KBM-7 (cell line): ENCODE results near the gene TSPYL1.
A peak's percentile ranks its signal among the peaks of the same experiment; 100 is the strongest.

Source experiments
- DNase-seq: peaks from one replicate; pipeline ENCODE4 v3.0.0-alpha.2; 2015
- in situ Hi-C: fragments of 300-500 bp; cut with MboI; formaldehyde crosslinking; loops from 2 replicates; pipeline ENCODE4 v1.14.3; 2020; ENCODE audit warnings: low sequenced_read_pairs, low pct_unique_long_range_greater_than_20kb, mixed read lengths

Gene TSPYL1

DNA sequence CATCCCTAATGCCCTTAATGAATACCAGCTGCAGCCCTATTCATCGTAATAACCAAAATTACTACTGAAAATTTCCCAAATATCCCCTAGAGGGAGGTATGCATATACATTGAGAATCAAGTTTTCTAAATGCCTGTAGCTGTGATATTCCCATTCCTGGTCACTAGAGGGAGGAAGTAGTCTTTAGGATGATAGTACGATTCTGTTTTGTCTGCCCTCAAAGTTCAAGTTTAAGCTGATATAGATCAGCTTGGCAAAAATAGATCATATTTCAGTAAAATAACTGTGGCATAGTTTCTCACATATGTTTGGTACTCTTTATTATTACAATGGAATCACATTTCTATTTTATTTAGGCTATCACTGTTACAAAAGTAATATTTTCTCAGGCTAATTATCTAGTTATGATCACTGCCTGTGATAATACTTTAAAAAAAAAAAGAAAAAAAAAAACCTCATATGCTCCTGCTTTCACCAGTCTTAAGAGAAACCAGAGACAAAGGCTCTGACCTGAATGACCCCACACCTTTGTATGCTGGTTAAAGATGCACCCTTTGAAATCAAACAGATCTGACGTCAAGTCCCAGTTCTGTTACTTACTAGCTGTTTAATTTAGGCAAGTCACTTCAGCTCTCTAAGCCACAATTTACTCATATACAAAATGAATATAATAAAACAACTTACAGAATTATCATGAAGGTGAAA is 11.0 kb downstream of the TSPYL1 start:
- in situ Hi-C loops, result no loop called here
- peak; percentile 81 for DNase-seq

DNA sequence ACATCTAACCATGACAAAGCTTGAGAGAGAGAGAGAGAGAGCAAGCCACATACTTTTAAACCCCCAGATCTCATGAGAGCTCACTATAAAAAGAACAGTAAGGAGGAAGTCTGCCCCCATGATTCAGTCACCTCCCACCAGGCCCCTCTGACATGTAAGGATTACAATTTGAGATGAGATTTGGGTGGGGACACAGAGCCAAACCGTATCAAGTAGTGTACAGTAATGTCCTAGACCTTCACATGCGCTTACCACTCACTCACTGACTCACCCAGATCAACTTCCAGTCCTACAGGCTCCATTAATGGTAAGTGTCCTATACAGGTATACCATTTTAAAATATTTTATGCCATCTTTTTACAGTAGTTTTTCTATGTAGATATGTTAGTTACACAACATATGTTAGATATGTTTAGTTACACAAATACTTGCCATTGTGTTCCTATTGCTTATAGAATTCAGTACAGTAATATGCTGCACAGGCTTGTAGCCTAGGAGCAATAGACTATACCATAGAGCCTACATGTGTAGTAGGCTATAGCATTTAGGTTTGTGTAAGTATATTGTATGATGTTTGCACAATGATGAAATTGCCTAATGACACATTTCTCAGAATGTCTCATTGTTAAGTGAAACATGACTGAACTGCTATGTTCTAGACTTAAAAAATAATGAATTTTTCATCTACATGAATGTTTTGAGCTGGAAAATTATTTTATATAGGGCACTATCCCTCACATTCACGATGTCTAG is 11.7 kb downstream of the TSPYL1 start:
- in situ Hi-C loops, result no loop called here
- DNase-seq, result peak; percentile 57

DNA sequence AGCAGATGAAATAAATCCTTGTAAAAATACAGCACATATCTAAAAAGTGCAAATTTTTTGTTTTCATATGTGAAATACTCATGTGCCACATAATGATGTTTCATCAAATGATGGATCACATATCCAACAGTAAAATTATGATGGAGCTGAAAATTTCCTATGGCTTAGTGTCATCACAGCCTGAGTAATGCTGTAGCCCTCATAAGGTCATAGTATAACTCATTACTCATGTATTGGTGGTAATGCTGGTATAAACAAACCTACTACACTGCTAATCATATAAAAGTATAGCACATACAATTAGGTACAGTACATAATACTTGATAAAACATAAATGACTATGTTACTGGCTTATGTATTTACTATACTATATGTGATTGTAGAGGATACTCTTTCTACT is 12.9 kb downstream of the TSPYL1 start:
- DNase-seq, result no peak
- in situ Hi-C loops, result no loop called here

DNA sequence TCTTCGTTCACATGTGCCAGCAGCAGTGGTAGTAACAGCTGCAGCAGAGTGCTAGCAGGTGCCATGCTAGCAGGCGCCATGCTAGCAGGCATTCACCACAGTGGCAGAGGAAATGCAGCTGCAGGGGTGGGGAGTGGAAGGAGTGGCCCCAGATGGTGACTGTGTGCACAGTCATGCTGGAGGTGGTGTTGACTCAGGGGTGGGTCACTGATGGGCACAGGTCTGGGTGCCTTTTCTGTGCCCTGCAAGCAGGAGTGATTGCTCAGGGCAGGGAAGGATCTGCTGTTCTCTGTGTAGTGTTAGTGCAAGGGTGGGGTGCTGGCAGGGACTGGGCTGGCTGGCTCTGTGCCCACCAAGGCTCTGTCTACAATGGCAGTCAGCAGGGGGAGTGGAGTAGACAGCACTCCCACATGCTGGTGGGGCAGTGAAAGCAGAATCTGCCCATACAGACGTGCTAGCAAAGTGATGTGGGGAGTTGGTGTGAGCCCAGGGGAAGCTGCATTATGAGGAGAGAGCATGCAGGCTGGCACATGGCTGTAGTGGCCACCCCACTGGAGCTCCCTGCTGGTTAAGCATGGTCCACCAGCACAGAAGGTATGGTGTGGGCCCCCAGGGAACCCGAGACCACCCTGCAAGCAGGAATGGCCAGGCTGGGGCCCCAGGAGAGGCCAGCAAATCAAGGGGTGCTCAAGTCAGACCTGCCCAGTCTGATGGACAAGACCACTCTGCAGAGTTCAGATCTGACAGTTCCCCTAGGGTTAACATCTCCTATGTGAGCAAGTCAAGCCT is 14.5 kb downstream of the TSPYL1 start:
- DNase-seq, result no peak

DNA sequence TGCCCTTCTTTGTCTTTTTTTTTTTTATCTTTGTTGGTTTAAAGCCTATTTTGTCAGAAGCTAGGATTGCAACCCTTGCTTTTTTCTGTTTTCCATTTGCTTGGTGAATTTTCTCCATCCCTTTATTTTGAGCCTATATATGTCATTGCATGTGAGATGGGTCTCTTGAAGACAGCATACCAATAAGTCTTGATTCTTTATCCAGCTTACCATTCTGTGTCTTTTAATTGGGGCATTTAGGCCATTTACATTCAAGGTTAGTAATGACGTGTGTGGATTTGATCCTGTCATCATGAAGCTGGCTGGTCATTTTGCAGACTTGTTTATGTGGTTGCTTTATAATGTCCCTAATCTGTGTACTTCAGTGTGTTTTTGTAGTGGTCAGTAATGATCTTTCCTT is 16.4 kb downstream of the TSPYL1 start:
- in situ Hi-C loops, result no loop called here
- DNase-seq, result no peak

More for the DNA sequence above, 14.5 kb downstream of the TSPYL1 start:
- in situ Hi-C loops, result no loop called here

DNA sequence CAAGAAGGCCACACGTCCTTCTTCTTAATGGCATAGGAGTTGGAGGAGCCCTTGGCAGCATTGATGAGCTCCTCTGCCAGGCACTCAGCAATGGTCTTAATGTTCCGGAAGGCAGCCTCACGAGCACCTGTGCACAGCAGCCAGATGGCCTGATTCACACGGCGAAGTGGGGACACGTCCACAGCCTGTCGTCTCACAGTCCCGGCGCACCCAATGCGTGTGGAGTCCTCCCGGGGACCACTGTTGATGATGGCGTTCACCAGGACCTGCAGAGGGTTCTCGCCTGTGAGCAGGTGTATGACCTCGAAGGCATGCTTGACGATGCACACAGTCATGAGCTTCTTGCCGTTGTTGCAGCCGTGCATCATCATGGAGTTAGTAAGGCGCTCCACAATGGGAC is 21.2 kb downstream of the TSPYL1 start:
- DNase-seq, result no peak
- in situ Hi-C loops, result no loop called here

DNA sequence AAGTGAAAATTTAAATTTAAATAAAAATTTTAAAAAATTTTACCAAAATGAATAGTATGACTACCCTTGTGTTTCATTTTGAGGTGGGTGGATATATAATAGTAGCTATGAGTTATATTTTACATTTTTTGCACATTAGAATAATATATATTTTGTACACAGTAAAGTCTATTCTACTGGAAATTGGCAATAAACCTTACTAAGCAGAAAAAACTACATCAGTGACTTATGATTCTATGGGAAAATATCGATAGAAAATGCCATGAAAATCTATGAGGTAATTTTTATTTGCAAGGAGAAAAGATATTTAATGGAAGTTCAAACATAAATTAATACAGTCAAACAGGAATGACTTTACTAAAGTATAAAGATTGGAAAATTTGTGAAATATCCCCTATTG is 23.0 kb downstream of the TSPYL1 start:
- DNase-seq, result no peak
- in situ Hi-C loops, result no loop called here

DNA sequence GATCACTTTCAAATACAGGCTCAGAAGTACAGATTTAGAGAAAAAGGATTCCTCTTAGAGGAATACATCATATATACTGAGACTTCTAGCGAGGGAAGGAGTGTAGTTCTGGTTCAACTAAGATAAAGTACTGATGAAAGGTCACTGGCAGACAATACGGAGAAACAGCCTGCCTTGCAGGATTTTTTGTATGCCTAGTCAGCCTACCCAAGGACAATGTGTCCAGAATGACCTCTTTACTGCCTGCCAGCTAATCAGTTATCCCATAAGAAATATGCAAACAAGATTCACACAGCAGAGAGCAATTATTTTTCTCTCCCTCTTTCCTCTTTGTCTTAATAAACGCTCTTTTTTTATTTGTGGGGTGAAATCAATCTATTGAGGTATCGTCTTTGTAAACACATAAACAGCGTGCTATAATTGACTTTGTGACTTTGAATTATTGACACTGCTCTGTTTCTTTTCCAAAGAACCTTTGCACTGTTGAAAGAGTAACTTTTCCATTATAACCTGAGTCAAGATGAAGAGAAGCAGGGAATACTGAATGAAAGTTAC is 24.4 kb downstream of the TSPYL1 start:
- DNase-seq, result no peak
- in situ Hi-C loops, result no loop called here

DNA sequence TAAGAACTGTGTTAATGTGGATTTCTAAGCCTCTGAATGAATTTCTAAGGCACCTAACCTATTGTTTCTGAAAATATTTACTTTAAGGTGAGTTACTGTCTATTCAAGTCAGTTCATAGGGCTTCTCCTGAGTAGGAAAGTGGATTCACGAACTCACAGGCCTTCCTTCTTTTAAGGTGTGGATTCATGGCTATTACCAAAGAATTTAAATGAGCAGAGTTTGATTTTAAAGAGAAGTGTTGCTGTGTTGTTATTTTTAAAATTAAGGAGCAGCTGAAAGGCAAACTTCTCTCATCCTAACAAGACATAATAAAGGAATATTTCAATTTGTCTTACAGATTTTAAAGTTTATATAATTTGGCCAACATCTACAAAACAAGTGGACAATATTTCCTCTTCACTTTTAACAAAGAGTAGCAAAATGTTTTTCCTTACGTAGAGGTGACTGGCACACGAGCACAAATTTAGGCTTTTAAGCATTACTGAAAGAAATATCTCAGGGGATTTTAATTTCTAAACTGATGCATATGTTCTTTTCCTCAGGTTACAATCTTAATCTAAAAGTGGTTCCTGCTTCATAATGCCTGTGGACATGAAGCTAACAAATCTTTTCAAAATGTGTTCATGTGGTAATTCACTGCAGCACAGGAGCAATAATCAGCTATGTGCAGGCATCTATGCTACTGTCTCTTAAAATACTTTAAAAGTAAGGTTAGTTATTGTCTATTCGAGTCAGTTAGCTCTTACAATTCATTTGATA is 25.3 kb downstream of the TSPYL1 start:
- in situ Hi-C loops, result no loop called here

DNA sequence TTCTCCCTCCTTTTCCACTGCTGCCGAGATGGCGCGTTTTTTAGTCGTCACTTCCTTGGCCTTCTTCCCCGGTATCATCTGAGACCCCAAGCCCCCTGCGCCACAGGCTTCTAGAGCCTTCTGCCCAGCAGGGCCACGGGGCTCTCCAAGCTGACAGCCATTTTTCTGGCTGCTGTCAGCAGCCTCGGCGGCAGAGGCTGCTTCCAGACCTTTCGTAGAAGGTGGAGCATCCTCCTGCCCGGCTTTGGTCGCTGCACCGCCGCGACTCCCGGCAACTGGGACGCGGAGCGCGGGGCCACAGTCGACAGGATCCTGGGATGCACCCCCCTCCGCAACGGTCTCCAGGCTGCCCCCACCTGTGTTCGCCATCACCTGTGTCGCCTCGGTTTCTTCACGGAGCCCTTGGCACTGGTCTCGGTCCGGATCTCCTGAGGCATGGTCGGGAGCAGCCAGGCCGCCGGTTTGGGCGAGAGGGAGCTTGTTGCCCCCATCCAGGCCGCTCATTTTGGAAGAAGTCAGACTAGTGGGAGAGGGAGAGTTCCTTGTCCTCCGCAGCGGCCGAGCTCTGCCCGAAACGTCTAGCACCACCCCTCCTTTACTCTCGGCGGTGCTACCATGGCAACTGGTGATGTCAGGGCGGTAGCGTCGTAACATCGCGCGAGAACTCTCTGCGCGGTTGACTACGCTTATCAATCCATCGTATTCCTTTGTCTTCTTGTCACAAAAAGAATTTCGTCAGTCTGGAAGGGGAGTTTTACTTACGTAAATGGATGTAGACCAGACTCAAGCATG is 26.0 kb downstream of the TSPYL1 start, which contains the start of gene TSPYL4:
TSPYL4 (minus strand) TSS at position 571 of the 792 bp plus-strand sequence; CDS start at position 504, 67 bp downstream.
- DNase-seq, result peak; percentile 95
- in situ Hi-C loops, result no loop called here

More for the DNA sequence above, 25.3 kb downstream of the TSPYL1 start:
- DNase-seq, result no peak

DNA sequence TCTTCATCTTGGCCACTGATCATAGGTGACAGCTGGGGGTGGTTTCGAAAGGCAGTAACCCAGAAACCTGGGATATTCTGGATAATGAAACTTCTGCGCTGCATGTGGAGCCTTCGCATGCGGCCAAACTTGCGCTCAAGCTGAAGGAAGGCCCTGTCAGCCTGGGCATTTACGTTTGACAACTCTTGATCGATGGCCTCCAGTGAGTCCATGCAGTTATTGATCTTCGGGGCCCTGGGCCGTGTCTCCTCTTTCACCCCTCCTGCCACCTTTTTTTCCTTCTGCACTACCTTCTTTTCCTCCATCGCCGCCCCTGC is 26.6 kb downstream of the TSPYL1 start:
- in situ Hi-C loops, result no loop called here
- DNase-seq, result no peak

DNA sequence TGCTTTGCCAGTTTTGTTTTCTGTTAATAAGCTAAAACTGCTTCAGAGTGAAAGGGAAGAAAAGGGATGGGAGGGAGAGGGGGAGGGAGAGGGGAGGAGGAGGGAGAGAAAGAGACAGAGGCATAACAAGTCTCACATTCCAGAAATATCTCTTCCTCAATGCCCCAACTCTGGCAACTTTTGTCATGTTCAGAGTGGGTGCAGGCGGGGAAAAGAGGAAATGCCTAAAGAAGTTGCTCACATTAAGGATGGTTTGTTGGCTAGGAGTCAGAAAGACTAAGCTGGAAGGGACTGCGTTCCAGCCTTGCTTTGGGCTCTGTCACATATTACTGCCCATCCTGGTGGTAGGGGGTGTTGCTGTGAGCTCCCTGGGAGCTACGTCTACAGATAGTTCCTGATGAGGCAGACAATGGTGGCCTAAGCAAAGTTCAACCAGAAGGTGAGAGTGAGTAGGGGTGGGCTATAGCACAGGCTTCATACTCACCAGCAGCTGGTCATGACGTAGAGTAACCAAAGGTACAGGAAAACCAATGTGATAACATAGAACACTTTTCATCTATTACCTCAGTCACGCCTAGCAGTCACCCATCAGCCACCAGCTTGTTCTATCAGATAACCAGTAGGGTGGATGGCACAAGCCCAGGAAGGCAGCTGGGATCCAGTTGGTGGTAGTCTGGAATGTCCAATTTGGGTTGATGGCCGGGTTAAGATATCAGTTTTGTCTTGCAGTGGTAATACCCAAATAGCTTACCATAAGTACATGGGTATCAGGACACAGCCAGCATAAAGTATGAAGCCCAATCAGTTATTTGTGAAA is 28.0 kb downstream of the TSPYL1 start:
- peak; percentile 18 for DNase-seq
- in situ Hi-C loops, result no loop called here

DNA sequence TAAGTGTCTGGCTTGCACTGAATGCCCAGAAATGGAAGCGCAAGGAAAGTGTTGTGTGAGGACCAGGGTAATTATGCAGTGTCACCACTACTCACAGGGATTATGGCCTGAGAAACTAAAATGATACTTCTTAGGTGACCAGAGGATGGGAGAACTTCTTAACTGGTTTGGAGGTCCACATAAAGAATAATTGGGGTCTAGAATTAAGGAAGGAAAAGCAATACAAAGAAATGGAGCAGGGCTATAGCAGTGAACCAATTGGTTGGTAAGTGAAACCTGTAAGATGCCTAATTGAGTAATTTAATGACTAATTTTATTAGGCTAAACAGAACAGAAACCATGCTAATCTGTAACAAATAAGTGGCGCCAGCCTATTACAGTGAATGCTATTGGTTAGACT is 31.2 kb downstream of the TSPYL1 start:
- DNase-seq, result no peak
- in situ Hi-C loops, result no loop called here

DNA sequence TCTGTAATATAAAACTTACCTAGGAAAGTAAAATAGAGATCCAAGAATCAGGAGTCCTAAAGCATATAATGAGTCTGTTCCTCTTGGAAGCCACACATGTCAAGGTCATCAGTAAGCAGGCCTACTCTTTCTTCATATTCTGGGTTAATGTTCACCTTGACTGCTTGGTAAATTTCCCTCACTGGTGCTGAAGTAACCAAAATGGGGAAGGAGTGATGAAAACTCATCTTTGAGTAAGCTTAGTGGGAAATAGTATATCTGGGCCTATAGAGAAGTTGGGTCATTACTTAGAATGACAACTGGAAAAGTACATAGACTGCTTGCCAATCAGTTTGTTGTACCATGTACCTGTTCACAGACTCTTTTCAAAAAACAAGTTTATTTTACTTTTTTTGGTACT is 32.4 kb downstream of the TSPYL1 start:
- DNase-seq, result no peak
- in situ Hi-C loops, result no loop called here

DNA sequence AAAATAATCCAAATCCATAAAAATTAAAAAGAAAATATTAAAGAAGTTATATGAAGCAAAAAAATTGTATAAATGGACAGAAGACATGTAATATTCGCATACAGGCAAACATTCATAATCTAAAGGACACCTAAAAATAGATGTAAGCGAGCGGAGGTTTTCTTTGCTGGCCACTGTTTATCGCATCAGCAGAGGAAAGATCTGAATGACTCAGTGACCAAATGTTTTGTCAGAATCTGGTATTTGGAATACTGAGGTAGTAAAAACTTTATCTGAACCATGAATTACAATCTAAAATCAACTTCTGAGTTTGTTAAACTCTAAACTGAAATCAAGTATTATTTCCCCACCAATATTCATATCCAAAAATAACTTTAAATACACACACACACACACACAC is 33.6 kb downstream of the TSPYL1 start:
- no peak for DNase-seq
- in situ Hi-C loops, result no loop called here

DNA sequence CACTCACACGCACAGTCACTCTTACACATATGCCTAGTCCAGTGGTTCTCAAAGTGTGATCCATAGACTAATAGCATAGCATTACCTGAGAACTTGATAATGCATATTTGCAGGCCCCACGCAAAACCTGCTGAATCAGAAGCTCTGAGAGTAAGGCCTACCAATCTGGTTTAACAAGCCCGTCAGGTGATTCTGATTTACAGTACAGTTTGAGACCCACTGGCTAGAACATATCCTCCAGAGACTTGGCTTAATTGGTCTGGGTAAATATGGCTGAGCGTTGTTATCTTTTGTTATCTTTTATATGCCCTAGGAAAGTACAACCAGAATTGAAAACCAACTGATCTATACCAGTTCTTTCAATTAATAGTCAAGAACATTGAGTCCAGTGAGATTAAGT is 35.4 kb downstream of the TSPYL1 start:
- in situ Hi-C loops, result no loop called here
- no peak for DNase-seq

DNA sequence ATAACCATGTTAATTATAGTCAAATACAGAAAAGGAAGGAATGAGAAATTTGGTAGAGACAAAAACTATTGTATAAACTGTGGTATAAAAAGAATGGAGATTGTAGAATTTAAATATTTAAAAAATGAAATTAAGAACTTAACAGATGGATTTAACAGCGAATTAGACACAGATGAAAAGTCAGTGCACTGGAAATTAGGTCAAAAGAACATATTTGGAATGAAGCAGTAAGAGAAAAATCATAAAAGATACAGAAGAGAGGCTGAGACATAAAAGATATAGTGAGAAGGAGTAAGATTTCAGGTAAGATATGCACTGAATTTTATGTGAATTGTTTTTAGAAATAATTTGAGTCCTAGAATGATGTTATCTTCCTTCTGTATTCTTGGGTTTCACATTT is 39.9 kb downstream of the TSPYL1 start:
- in situ Hi-C loops, result no loop called here

DNA sequence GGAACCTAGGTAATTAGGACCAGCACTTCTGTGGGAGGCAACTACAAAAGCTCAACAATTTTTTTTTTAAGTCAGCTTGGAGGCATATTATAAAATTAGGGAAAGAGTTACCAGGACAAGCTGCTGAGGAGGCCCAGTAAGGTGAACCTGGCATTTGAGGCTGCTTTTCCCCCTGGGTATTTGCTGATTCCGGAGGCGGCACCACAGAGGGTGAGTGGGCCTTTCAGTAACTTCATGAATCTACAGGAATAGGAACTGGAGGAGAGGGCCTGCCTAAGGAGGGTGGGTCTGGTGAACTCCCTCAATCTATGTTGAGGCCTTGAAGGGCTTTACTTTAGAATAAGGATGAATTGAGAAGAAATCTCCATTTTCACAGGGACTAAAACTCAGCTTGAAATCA is 40.5 kb downstream of the TSPYL1 start:
- no peak for DNase-seq
- in situ Hi-C loops, result no loop called here

More for the DNA sequence above, 39.9 kb downstream of the TSPYL1 start:
- DNase-seq, result no peak
